GM18505 (cell line): Measurements from ENCODE around the gene DGKB.

Source experiments
- ATAC-seq: cut with Tn5 transposase; IDR thresholded peaks from one replicate; pipeline ENCODE4 v1.9.1; 2021; ENCODE audit not compliant: unreplicated experiment
- POLR2A ChIP-seq: IDR thresholded peaks from 4 replicates; pipeline ENCODE4 v1.6.1; 2011; ENCODE audit warnings: borderline replicate concordance; ENCODE audit not compliant: insufficient read depth, insufficient read length; ENCODE audit errors: extremely low read depth

The DGKB gene

DNA sequence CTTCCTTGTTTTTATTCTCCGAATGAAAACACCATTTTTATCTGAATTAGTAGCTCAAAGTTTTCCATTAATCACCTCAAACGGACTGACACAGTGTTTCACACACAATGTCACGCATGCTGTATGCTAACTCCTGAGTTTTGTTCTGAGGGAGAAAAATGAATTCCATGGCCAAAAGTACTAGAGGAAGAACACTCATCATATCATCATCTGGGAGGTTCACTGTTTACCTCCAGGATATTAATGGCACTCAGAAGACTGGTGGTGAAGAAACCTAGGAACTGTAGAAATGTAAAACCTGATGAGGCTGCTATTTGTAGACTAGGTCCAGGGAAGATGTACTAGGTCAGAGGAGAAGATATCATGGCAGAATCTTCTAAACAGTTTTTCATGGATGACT, 517.5 kb downstream of the DGKB start:
- no peak for TF ChIP-seq POLR2A
- no peak for ATAC-seq

DNA sequence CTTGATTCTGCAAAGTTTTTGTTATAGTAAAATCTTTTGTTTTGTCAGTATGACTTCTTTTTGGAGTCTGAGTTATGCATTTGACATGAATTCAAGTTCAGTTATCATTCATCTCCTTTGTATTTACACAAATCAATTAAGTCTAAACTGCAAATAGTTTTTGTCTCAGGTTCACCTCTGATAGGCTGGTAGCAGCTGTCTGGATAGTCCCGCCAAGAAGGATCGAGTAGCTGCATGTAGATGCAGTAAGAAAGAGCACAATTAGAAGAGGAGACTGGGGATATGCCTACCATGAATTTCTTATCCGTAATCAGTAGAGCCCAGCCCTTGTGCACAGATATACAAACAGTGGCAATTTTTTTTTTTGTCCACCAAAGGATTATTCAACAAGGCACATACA, 520.6 kb downstream of the DGKB start:
- no peak for TF ChIP-seq POLR2A
- no peak for ATAC-seq

DNA sequence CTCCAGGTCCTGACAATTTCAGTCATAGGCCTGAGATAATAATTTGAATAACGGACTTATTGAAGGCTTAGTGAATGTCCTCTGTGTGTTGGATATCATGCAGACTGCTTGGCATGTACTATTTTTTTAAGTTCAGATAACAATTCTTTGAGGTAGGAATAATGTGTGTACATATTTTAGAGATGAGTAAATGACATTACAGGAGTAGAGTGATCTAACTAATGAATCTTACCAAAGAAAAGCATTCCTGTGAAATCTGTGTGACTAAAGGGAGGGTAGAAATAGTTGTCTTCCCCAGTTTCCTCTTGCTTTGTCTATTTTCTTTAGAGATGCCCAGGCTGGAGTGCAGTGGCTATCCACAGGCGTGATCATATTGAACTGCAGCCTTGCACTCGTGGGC, 521.2 kb downstream of the DGKB start:
- no peak for ATAC-seq
- no peak for TF ChIP-seq POLR2A

DNA sequence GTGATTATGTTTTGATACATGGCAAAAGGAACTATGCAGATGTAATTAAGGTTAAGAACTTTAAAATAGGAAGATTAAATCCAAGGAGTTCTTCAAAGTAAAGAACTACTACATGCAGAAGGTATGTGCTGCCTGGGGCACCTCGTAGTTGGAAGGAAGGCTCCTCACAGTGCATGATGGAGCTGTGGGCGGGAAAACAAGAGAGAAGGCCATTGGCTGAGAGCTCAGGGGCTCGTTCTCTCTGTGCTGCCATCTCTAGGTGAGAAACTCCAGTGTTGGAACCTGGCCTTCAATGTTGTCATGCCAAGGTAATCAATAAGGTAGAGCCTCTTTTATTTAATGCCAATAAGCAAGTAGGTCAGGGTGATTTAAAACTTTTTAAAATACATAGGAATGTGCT, 521.7 kb downstream of the DGKB start:
- ATAC-seq: no peak
- TF ChIP-seq POLR2A: no peak

DNA sequence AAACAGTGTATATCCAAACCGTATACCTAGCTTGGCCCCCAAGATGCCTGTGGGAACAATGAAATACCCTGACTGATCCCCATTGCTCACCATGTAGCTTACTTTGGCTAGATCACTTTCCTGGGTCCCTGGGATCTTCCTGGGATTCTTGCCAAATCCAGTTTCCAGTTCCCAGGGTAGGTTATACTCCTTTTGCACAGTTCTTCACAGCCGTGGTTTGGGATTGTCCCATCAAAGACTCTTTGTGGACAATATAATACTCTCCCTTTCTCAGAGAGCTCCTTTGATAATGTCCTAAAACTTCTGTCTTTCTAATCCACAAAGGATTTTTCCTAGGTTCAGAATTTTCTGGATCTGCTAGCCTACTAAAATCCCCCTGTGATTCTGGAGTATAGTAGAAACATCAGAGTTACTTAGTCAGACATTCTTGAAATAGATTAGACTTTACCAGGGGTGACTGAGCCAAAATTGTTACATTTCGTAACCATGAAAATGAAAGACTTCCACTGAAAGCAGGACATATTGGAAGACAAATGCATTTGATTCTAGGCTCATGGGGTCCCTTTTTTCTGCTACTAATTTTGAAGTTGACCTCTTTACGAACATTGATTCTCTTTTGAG, 524.8 kb downstream of the DGKB start:
- ATAC-seq: no peak
- no peak for TF ChIP-seq POLR2A

DNA sequence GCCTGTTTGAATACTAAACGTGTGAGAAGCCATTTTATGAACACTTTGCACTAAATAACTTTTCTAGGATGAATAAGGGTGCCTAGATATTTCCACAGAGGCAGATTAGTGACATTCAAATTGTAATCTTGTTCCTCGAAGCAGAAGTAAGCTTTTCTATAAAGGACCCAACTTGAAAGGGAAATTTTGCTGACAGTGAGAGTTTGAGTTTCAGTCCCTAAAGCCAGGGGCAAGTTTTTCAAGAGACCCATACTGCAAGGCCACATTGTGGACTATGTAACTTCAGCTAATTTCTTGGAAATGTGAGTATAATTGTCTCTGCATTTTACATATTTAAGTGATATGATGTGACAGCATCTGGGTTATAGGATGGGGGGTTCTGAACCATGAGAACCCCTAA, 525.8 kb downstream of the DGKB start:
- no peak for ATAC-seq
- no peak for TF ChIP-seq POLR2A

DNA sequence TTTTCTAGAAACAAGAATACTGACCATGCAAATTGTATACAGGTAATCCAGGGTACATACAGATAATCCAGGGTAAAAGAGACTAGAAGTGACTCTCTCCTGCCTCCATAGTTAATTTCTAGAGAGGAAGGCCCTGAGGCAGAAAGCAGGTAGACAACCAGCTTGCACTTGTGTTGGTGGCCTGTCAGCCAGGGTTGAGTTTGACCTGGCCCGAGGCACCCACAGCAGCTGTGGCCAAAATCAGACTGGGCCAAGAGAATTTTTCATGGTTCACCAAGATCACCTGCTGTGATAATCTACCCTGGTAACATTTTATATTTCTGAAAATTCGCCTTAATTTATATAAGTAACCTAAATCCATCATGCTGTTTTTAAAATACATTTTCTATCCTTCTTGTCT, 526.6 kb downstream of the DGKB start:
- ATAC-seq: no peak
- no peak for TF ChIP-seq POLR2A

DNA sequence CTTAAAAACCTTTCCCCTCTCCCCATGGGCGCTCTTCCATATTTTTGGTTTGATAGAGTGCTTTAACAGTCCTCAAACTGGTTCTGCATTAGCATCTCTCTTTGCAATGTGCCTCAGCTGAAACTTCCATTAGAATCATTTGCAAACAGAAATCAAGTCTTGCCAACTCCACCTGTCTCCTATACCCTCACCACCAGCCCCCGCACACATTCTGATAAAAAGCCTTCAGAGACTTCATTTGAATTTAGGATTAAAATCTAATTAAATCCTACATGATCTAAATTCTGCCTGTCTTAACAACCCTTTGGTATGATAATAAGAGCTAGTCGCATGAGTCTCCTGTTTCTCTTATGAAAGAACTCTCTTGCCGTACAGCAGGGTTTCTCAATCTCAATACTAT, 528.2 kb downstream of the DGKB start:
- ATAC-seq: no peak
- no peak for TF ChIP-seq POLR2A

DNA sequence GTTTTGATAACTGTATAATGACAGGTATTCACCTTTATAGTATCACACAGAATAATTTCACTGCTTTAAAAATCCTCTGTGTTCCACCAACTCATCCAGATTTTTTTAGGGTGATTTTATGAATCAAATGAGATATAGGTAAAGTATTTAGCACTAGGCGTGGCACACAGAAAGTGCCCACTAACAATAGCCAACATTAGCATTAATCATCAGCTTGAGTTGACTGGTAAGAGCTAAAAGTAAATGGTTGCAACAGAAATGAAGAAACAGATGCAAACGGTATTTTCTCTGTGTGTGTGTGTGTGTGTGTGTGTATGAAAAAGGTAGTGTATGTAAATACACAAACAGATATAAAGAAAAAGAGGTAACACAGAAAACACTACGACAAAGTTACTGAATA, 534.3 kb downstream of the DGKB start:
- TF ChIP-seq POLR2A: no peak
- no peak for ATAC-seq

DNA sequence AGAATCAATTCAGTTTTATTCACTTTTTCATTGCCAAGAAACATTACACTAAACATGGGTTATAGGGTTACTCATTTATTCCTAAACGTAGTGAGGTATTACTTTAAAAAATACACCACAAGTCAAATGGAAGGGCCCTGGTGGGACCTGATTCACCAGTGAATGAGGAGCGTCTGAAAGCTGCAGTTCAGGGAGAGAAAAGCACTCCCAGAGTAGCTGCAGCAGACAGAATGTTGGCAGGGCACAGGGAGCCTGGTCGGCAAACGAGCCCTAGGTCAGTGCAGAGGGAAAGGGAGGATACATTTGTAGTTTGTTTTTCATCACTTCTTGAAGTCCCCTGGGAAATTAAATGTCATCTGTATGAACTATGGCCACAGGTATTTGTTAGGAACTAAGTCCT, 551.4 kb downstream of the DGKB start:
- ATAC-seq: no peak
- TF ChIP-seq POLR2A: no peak

DNA sequence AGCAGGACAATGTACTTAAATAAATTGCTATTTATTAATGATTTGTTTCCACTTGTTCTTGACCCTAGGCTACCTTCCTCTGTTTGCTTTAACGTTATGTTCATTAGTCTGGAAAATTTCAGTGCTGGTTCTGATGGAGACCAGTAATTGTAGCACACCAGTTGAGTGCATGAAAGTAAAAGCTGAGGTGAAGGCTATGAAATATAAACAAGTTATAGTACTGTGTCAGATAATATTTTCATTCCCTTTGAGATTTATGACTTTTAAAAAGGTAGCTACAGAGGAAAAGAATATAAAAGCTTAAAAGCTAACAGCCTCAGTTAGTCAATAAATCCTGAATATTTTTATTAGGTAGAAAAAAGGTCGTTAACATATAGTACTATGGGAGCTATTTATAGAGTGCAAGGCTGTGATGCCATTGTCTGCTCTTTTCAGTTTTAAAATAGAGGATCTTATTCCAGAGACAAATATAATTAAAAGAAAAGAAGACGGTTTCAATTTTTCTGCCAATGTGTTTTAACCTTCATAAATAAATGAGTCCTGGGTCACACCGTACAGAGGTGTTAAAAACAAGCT, 561.3 kb downstream of the DGKB start:
- no peak for ATAC-seq
- TF ChIP-seq POLR2A: no peak

DNA sequence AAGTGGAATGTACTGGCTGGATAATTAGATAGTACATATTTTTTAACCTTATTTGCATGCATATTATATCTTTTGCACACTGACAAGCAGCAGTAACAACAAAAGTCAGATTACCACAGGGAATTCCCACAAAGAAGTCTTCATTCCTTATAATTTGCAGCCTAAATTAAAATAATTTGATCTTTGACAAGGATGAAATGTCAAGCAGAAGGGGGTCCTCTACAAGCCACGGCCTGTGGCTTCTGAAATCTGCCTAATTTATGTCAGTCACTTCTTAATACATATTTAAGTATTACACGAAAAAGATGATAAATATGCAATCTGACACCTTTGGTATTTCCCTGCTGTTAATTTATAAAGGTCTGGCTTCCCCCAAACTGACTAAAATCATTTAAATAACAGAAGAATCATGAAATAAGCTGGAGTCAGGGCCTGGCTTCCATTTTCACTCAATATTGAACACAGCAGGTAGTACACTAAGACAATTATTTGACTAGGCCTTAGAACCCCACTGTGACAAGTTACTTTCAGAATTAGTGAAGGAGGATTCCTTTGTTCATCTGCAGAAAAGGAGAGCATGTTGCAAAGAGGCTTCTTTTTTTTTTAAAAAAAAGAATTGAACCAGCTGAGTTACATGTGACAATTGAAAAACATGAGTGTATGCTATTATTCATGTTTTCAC, 562.0 kb downstream of the DGKB start:
- no peak for ATAC-seq
- no peak for TF ChIP-seq POLR2A

DNA sequence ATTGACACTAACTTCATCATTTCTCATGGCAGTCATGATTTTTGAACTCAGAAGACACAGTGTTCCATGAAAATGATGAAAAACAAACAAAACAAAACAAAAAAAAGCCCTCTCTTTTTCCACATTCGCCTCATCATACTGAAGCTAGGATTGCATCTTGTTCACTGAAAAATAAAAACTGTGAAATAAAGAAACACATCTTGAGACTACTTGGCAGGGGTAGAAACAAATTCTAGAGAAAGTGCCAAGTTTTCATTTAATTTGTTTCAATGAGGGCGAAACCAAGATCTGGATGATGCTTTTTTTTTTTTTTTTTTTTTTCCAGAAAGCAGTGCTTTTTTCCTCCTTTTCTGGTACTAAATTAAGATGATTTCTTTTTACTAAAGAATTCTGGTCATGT, 562.7 kb downstream of the DGKB start:
- no peak for TF ChIP-seq POLR2A
- no peak for ATAC-seq

DNA sequence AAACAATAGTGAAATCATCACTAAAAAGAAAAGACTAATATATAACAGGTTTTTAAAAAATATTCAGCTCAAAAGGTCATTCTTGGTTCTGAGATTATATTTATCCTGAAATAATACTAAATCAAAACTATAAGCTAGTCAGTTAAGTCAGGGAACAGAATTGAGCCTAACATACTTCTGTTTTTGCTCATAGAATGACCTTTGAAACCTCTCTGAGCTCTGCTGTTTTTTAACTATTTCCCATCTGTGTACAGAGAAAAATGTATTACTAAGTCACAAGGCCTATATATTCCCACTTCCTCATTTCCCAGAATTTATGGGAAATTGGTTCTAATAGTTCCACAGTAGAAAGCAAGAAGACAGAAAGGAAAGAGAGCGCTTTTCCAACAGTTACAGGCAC, 566.3 kb downstream of the DGKB start:
- no peak for ATAC-seq
- no peak for TF ChIP-seq POLR2A
